Neural cell (in vitro differentiated cells): ENCODE data around the gene DPEP2.

ENCODE experiments used
- EP300 ChIP-seq: fragments of 450-650 bp; conservative IDR thresholded peaks from 2 replicates; pipeline ENCODE4 v1.6.1; 2014; ENCODE audit warnings: antibody characterized with exemption, mild to moderate bottlenecking, moderate library complexity; ENCODE audit not compliant: poor library complexity, severe bottlenecking
- EZH2 ChIP-seq: fragments of 200-600, 300-800 bp; shearing (Covaris generic), sonication (generic); IDR thresholded peaks from 2 replicates; pipeline ENCODE4 v1.6.1; 2014; ENCODE audit warnings: antibody characterized with exemption, low read length, borderline replicate concordance, mild to moderate bottlenecking; ENCODE audit not compliant: insufficient read depth, poor library complexity, severe bottlenecking
- MXI1 ChIP-seq: fragments of 450-650 bp; conservative IDR thresholded peaks from 2 replicates; pipeline ENCODE4 v1.6.1; 2014; ENCODE audit warnings: antibody characterized with exemption, mild to moderate bottlenecking; ENCODE audit not compliant: poor library complexity, severe bottlenecking
- POLR2AphosphoS5 ChIP-seq: IDR thresholded peaks from 2 replicates; pipeline ENCODE4 v1.6.1; 2012
- TAF1 ChIP-seq: IDR thresholded peaks from 2 replicates; pipeline ENCODE4 v1.6.1; 2012; ENCODE audit warnings: low read depth
- TF ChIP-seq, protein P1 (sequence below): fragments of 450-650 bp; IDR thresholded peaks from 2 replicates; pipeline ENCODE4 v1.5.1; 2014; ENCODE audit warnings: antibody characterized with exemption, mild to moderate bottlenecking, moderate library complexity; ENCODE audit not compliant: poor library complexity, severe bottlenecking
- TF ChIP-seq, protein P2 (sequence below): IDR thresholded peaks from 2 replicates; pipeline ENCODE4 v1.6.1; 2012; ENCODE audit warnings: borderline replicate concordance

DNA sequence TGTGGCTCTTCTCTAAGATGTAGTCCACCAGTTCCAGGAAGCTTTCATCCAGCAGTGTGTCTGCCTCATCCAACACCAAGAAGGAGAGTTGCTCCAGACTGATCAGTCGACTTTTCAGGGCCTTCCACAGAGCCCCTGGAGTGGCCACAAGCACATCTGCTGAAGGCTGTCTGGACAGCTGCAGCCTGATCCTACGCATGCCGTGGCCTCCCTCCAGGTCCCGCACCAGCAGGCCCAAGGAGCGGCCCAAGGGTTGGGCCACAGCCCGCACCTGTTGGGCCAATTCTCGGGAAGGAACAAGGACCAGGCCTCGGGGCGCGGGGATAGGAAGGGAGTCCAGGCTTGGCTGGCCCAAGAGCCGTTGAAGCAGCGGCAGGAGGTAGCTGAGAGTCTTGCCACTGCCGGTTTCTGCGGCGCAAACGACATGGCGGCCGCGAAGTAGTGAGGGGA, 23.0 kb upstream of the DPEP2 start:
- TF ChIP-seq, protein P1, sequence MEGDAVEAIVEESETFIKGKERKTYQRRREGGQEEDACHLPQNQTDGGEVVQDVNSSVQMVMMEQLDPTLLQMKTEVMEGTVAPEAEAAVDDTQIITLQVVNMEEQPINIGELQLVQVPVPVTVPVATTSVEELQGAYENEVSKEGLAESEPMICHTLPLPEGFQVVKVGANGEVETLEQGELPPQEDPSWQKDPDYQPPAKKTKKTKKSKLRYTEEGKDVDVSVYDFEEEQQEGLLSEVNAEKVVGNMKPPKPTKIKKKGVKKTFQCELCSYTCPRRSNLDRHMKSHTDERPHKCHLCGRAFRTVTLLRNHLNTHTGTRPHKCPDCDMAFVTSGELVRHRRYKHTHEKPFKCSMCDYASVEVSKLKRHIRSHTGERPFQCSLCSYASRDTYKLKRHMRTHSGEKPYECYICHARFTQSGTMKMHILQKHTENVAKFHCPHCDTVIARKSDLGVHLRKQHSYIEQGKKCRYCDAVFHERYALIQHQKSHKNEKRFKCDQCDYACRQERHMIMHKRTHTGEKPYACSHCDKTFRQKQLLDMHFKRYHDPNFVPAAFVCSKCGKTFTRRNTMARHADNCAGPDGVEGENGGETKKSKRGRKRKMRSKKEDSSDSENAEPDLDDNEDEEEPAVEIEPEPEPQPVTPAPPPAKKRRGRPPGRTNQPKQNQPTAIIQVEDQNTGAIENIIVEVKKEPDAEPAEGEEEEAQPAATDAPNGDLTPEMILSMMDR, result no peak
- no peak for TF ChIP-seq TAF1
- no peak for TF ChIP-seq POLR2AphosphoS5
- TF ChIP-seq, protein P2, sequence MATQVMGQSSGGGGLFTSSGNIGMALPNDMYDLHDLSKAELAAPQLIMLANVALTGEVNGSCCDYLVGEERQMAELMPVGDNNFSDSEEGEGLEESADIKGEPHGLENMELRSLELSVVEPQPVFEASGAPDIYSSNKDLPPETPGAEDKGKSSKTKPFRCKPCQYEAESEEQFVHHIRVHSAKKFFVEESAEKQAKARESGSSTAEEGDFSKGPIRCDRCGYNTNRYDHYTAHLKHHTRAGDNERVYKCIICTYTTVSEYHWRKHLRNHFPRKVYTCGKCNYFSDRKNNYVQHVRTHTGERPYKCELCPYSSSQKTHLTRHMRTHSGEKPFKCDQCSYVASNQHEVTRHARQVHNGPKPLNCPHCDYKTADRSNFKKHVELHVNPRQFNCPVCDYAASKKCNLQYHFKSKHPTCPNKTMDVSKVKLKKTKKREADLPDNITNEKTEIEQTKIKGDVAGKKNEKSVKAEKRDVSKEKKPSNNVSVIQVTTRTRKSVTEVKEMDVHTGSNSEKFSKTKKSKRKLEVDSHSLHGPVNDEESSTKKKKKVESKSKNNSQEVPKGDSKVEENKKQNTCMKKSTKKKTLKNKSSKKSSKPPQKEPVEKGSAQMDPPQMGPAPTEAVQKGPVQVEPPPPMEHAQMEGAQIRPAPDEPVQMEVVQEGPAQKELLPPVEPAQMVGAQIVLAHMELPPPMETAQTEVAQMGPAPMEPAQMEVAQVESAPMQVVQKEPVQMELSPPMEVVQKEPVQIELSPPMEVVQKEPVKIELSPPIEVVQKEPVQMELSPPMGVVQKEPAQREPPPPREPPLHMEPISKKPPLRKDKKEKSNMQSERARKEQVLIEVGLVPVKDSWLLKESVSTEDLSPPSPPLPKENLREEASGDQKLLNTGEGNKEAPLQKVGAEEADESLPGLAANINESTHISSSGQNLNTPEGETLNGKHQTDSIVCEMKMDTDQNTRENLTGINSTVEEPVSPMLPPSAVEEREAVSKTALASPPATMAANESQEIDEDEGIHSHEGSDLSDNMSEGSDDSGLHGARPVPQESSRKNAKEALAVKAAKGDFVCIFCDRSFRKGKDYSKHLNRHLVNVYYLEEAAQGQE, result no peak
- TF ChIP-seq EZH2, result no peak
- no peak for TF ChIP-seq MXI1
- no peak for TF ChIP-seq EP300
